ENCODE data around the gene ZNF226.
"Not testable (repeated sequence)": the region's sequence is repeated elsewhere in the genome, so short reads cannot be mapped to it uniquely, and the experiment has no call there.

- not testable (repeated sequence) for TF ChIP-seq CTCF (IDR thresholded peaks at IDR 0.05); POLR2A (IDR thresholded peaks at IDR 0.05; ENCODE audit: low read depth); EP300 (IDR thresholded peaks at IDR 0.05); POLR2AphosphoS5 (IDR thresholded peaks at IDR 0.05)
Observed at GRCh38 chr19:44203877-44204276, 39.0 kb downstream of the ZNF226 start.
